ENCODE results near the gene HMGCR.

HMGCR gene

DNA sequence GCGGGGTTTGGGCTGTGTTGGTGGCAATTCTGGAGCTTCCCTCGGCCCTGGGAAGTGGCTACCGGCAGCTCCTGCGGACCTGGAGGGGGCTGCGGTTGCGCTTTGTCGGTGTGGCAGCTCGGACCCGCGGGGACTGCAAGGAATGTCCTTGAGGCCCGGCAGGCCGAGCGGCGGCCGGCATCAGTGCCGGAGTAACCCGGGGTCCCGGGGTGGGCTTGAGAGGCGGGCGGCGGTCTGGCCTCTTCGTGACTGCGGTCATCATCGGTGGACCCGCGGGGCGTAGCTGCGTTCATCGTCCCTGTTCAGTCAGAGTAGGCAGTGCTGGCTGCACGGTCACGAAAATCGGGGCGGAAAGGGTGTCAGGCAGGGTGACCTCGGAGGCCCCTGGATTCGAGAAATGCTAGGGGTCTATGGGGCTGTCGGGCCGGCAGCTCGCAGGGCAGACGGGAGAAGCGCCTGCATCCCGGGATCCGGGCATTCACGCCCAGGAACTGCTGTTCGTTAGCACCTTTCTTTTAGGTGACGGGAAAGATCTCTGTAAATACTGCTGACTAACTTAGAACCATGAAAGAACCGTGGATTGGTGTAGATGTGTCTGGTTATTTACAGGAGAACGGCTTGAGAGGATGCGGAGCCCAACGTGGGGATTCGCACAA is 474 bp downstream of the HMGCR start:
- H3K27ac ChIP-seq (ENCODE audit: low read length), result peak overlapping the region; percentile 77
- H2AFZ ChIP-seq (ENCODE audit: low read depth, low read length), result no peak overlapping the region
- H3K36me3 ChIP-seq (replicated peaks; ENCODE audit: low read depth, low read length), result peaks cover 26% of the 10 kb centered on the region
- H4K20me1 ChIP-seq (ENCODE audit: insufficient read depth, low read length), result peaks cover 44% of the 10 kb centered on the region
- no peaks in the 10 kb centered on the region for H3K9me3 ChIP-seq (ENCODE audit: insufficient read depth, low read length)
- peaks cover 24% of the 10 kb centered on the region for H3K4me1 ChIP-seq (ENCODE audit: low read length)
- H3K4me2 ChIP-seq (ENCODE audit: low read length), result peak overlapping the region; percentile 86
- peak overlapping the region; percentile 98 for H3K9ac ChIP-seq (ENCODE audit: low read length)
- H3K27me3 ChIP-seq (ENCODE audit: low read depth, low read length), result no peaks in the 10 kb centered on the region
- H3K79me2 ChIP-seq (ENCODE audit: low read length), result peaks cover 59% of the 10 kb centered on the region
- H3K4me3 ChIP-seq (ENCODE audit: low read length), result peak overlapping the region; percentile 95
- TF ChIP-seq EZH2phosphoT487 (IDR thresholded peaks at IDR 0.05; ENCODE audit: low read depth), result no peak
- TF ChIP-seq, protein P1, sequence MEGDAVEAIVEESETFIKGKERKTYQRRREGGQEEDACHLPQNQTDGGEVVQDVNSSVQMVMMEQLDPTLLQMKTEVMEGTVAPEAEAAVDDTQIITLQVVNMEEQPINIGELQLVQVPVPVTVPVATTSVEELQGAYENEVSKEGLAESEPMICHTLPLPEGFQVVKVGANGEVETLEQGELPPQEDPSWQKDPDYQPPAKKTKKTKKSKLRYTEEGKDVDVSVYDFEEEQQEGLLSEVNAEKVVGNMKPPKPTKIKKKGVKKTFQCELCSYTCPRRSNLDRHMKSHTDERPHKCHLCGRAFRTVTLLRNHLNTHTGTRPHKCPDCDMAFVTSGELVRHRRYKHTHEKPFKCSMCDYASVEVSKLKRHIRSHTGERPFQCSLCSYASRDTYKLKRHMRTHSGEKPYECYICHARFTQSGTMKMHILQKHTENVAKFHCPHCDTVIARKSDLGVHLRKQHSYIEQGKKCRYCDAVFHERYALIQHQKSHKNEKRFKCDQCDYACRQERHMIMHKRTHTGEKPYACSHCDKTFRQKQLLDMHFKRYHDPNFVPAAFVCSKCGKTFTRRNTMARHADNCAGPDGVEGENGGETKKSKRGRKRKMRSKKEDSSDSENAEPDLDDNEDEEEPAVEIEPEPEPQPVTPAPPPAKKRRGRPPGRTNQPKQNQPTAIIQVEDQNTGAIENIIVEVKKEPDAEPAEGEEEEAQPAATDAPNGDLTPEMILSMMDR (IDR thresholded peaks at IDR 0.05; ENCODE audit: low read depth, low read length), result no peak

DNA sequence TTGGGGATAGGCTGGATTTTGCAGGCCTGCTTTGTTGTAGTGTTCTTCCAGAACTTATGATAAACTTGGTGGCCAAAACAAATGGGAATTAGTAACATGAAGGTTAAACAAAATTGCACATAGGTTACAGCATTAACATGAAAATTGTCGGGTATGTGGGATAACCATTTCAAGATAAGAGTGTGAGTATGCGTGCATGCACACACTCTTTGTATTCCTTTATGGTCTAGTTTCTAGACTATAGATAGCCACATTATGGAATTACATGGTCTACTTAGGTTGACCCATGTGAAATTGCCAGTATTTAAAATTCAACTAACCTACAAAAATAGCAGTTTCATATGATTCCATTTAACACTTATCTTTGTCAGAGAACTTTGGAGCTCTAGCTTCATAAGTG is 1.4 kb downstream of the HMGCR start:
- peak overlapping the region; percentile 95 for H3K4me3 ChIP-seq (ENCODE audit: low read length)
- H3K27me3 ChIP-seq (ENCODE audit: low read depth, low read length), result no peaks in the 10 kb centered on the region
- peaks cover 68% of the 10 kb centered on the region for H3K79me2 ChIP-seq (ENCODE audit: low read length)
- H3K9ac ChIP-seq (ENCODE audit: low read length), result peak overlapping the region; percentile 98
- H3K36me3 ChIP-seq (replicated peaks; ENCODE audit: low read depth, low read length), result peaks cover 31% of the 10 kb centered on the region
- peaks cover 51% of the 10 kb centered on the region for H4K20me1 ChIP-seq (ENCODE audit: insufficient read depth, low read length)
- H3K9me3 ChIP-seq (ENCODE audit: insufficient read depth, low read length), result no peaks in the 10 kb centered on the region
- H3K27ac ChIP-seq (ENCODE audit: low read length), result 0 out of 2 replicates have a peak overlapping the region, but pooled peaks have one; percentile 77
- H3K4me1 ChIP-seq (ENCODE audit: low read length), result peaks cover 24% of the 10 kb centered on the region
- no peak overlapping the region for H2AFZ ChIP-seq (ENCODE audit: low read depth, low read length)
- peak overlapping the region; percentile 86 for H3K4me2 ChIP-seq (ENCODE audit: low read length)
- no peak for TF ChIP-seq EZH2phosphoT487 (IDR thresholded peaks at IDR 0.05; ENCODE audit: low read depth)
- TF ChIP-seq, protein P1 (IDR thresholded peaks at IDR 0.05; ENCODE audit: low read depth, low read length), result no peak

DNA sequence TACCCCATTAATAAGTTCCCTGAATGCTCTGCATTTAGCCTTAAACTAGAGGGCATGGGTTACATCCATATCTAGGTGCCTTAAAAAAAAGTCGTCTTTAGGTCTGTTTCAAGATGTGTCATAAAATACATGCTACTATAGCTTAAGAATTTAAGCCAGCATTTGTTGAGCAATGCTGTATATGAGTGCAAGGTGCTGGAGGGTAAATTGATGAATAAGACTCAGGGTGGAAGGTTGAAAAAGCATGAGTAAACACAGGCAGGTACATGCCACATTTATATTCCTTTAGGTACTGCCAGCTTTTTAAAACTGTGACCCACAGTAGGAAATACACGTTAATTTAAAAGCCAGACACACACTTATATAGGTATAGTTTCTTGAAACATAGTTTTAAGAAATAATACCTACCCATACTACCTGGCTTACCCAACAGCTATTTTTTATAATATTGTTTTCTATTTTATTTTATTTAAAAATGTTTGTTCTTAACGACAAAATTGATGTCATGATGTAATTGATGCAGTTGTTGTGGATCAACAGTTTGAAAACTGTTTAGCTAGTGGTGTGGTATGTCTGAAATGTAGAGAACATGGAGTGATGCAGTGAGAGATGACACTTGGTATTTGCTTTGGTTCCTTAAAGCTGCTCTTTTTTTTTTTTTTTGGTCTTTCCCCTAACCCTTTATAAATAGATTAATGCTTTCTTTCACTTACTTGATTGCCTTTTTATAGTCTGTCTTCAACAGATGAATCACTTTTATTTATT is 3.9 kb downstream of the HMGCR start:
- Histone ChIP-seq H3K9me3 (ENCODE audit: insufficient read depth, low read length) (no peaks in the 10 kb centered on the region), H3K36me3 (replicated peaks; ENCODE audit: low read depth, low read length) (peaks cover 49% of the 10 kb centered on the region), H4K20me1 (ENCODE audit: insufficient read depth, low read length) (peaks cover 59% of the 10 kb centered on the region), H3K9ac (ENCODE audit: low read length) (no peak overlapping the region), H3K79me2 (ENCODE audit: low read length) (peaks cover 91% of the 10 kb centered on the region), H3K4me3 (ENCODE audit: low read length) (no peak overlapping the region), H3K4me1 (ENCODE audit: low read length) (peaks cover 23% of the 10 kb centered on the region), H2AFZ (ENCODE audit: low read depth, low read length) (no peak overlapping the region), H3K4me2 (ENCODE audit: low read length) (0 out of 2 replicates have a peak overlapping the region, but pooled peaks have one; percentile 45), H3K27me3 (ENCODE audit: low read depth, low read length) (no peaks in the 10 kb centered on the region), H3K27ac (ENCODE audit: low read length) (no peak overlapping the region)
- TF ChIP-seq, protein P1 (IDR thresholded peaks at IDR 0.05; ENCODE audit: low read depth, low read length), result no peak
- TF ChIP-seq EZH2phosphoT487 (IDR thresholded peaks at IDR 0.05; ENCODE audit: low read depth), result no peak

DNA sequence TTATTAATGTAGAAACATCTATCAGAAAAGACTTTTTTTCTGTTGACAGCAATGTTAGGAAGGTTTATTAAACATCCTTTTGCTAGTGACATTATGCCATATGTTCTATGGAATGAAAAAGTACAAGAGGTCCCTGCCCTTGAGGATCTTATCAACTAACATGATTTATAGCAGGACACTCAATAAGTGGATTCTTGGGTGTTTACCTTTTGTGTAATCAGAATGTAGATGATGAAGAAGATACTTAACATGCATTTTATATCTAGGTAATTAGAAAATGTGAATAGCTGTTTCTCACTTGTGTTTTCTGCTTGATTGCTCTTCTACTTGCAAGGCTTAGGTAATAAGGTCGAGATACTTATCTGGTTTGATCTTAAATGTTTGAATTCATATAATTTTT is 4.9 kb downstream of the HMGCR start:
- no peak overlapping the region for H2AFZ ChIP-seq (ENCODE audit: low read depth, low read length)
- peaks cover 19% of the 10 kb centered on the region for H3K4me1 ChIP-seq (ENCODE audit: low read length)
- H3K27ac ChIP-seq (ENCODE audit: low read length), result no peak overlapping the region
- no peaks in the 10 kb centered on the region for H3K9me3 ChIP-seq (ENCODE audit: insufficient read depth, low read length)
- H3K27me3 ChIP-seq (ENCODE audit: low read depth, low read length), result no peaks in the 10 kb centered on the region
- H3K9ac ChIP-seq (ENCODE audit: low read length), result no peak overlapping the region
- H3K4me3 ChIP-seq (ENCODE audit: low read length), result no peak overlapping the region
- H4K20me1 ChIP-seq (ENCODE audit: insufficient read depth, low read length), result peaks cover 59% of the 10 kb centered on the region
- no peak for TF ChIP-seq EZH2phosphoT487 (IDR thresholded peaks at IDR 0.05; ENCODE audit: low read depth)
- TF ChIP-seq, protein P1 (IDR thresholded peaks at IDR 0.05; ENCODE audit: low read depth, low read length), result no peak
- peaks cover 54% of the 10 kb centered on the region for H3K36me3 ChIP-seq (replicated peaks; ENCODE audit: low read depth, low read length)
- H3K79me2 ChIP-seq (ENCODE audit: low read length), result peaks cover 94% of the 10 kb centered on the region
- H3K4me2 ChIP-seq (ENCODE audit: low read length), result no peak overlapping the region
